Caco-2 (cell line): ENCODE measurements around the gene NAPA. TPM values are rescaled to one million over a fixed set of nuclear protein-coding genes. Genes with fewer than 3 reads are reported as not detected.

ENCODE experiments used
- BruUV-seq: library from RNA; stranded (reverse); fragments of 400-500 nt; replicated peaks from 2 replicates; lab custom pipeline; 2021; lab: Mats Ljungman, UMichigan
- CTCF ChIA-PET: fragments of 300-600 bp; sonication (Branson Sonifier 250); formaldehyde crosslinking; loops from one replicate; lab custom pipeline; 2022; ENCODE audit warnings: antibody characterized with exemption; lab: Charles Lee
- POLR2A ChIA-PET: fragments of 300-600 bp; sonication (Branson Sonifier 250); formaldehyde crosslinking; loops from one replicate; lab custom pipeline; 2022; ENCODE audit warnings: antibody characterized with exemption; lab: Charles Lee
- DNase-seq, 2 experiments: peaks; one replicate each; pipeline versions ENCODE4 v3.0.0 to v3.0.0-alpha.2; 2020 to 2022
- H3K27me3 ChIP-seq: replicated peaks from 2 replicates; pipeline ENCODE4 v1.6.0; 2011; ENCODE audit warnings: low read length; ENCODE audit not compliant: control insufficient read depth, insufficient read depth
- H3K36me3 ChIP-seq: 2 replicates; pipeline ENCODE4 v1.5.1; 2011; ENCODE audit warnings: low read length; ENCODE audit not compliant: control insufficient read depth, insufficient read depth
- H3K4me1 ChIP-seq: fragments of 250-450 bp; sonication (Bioruptor Pico); 2 replicates; pipeline ENCODE4 v1.5.1; 2020; ENCODE audit warnings: mild to moderate bottlenecking
- H3K4me3 ChIP-seq: 2 replicates; pipeline ENCODE4 v1.5.1; 2011; ENCODE audit warnings: low read depth, mild to moderate bottlenecking, control low read depth, low read length
- H3K9me3 ChIP-seq: fragments of 250-450 bp; sonication (Bioruptor Pico); 2 replicates; pipeline ENCODE4 v1.5.1; 2020; ENCODE audit warnings: mild to moderate bottlenecking, moderate library complexity
- H3K27ac Mint-ChIP-seq: one replicate; pipeline ENCODE4 v1.8.0; 2022; ENCODE audit warnings: mixed read lengths; ENCODE audit not compliant: unreplicated experiment
- H3K27me3 Mint-ChIP-seq: one replicate; pipeline ENCODE4 v1.8.0; 2022; ENCODE audit warnings: mixed read lengths; ENCODE audit not compliant: insufficient read depth, unreplicated experiment
- H3K36me3 Mint-ChIP-seq: one replicate; pipeline ENCODE4 v1.8.0; 2022; ENCODE audit warnings: mild to moderate bottlenecking, mixed read lengths; ENCODE audit not compliant: insufficient read depth, unreplicated experiment
- H3K4me1 Mint-ChIP-seq: one replicate; pipeline ENCODE4 v1.8.0; 2022; ENCODE audit warnings: low read depth, mixed read lengths; ENCODE audit not compliant: unreplicated experiment
- H3K4me3 Mint-ChIP-seq: one replicate; pipeline ENCODE4 v1.8.0; 2022; ENCODE audit warnings: mild to moderate bottlenecking, moderate library complexity, mixed read lengths; ENCODE audit not compliant: unreplicated experiment
- H3K9me3 Mint-ChIP-seq: one replicate; pipeline ENCODE4 v1.8.0; 2022; ENCODE audit warnings: mixed read lengths; ENCODE audit not compliant: unreplicated experiment
- intact Hi-C: fragments of 100-400 bp; cut with micrococcal nuclease; formaldehyde crosslinking; loops from one replicate; pipeline ENCODE4 v1.10.0; 2022; ENCODE audit not compliant: unreplicated experiment
- total RNA-seq: library from RNA; stranded (reverse); gene quantifications from 2 replicates; pipeline ENCODE4 v1.2.3, GENCODE V29; 2022
- TF ChIP-seq, protein P1 (sequence below), 2 experiments: fragments of 200-600 bp in 1 of 2; IDR thresholded peaks; 1 replicate in 1 of 2; 2 replicates in 1 of 2; pipeline versions ENCODE4 v1.5.1 to v1.8.0; 2011 to 2022; ENCODE audit warnings: antibody characterized with exemption in 1 of 2, control low read depth in 1 of 2, inconsistent platforms in 1 of 2, low read depth in 1 of 2, low read length in 1 of 2, mild to moderate bottlenecking in 1 of 2, moderate library complexity in 1 of 2; ENCODE audit not compliant: insufficient read depth in 1 of 2, severe bottlenecking in 1 of 2, unreplicated experiment in 1 of 2

Gene NAPA
- total RNA-seq, 1 experiment from 2014 or later: 149 TPM

DNA sequence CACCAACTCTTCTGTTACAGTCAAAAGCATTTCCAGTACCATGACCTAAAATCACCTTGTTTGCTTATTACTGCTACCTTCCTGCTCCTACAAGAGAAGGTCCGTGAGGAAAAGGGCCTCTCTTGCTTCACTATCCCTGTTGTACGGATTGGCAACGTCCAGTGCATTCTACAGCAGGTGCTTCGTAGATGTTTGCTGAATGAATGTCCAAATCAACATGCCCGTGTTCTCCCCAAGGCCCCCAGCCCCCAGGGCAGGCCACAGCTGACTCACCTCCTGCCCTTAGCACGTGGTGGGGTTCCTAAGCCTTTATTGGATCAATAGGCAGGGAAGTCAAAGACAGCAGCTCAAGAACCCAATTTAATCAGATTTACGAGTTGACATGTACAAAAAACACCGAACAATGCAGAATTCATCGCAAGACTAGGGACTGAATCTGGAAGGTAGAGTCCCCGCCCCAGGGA lies 5.5 kb upstream of the NAPA start:
- H3K9me3 ChIP-seq: no peaks in the 10 kb centered on the region
- no peaks in the 10 kb centered on the region for H3K27me3 ChIP-seq
- BruUV-seq: no TSS peak
- peaks cover 2% of the 10 kb centered on the region for H3K36me3 Mint-ChIP-seq
- H3K4me1 ChIP-seq: 0 out of 2 replicates have a peak, but pooled peaks cover 3% of the 10 kb centered on the region
- H3K4me3 ChIP-seq: no peak overlapping the region
- DNase-seq: no peak
- H3K36me3 ChIP-seq: no peaks in the 10 kb centered on the region
- H3K27ac Mint-ChIP-seq: no peak overlapping the region
- H3K4me1 Mint-ChIP-seq: peaks cover 6% of the 10 kb centered on the region
- H3K4me3 Mint-ChIP-seq: no peak overlapping the region
- POLR2A ChIA-PET: interaction anchor here (0.6 kb wide), 1 partner anchor 8 kb away, joined by 8 read pairs; no protein-coding TSS in a partner anchor
- intact Hi-C loops: no loop called here
- no peaks in the 10 kb centered on the region for H3K9me3 Mint-ChIP-seq
- TF ChIP-seq, protein P1, sequence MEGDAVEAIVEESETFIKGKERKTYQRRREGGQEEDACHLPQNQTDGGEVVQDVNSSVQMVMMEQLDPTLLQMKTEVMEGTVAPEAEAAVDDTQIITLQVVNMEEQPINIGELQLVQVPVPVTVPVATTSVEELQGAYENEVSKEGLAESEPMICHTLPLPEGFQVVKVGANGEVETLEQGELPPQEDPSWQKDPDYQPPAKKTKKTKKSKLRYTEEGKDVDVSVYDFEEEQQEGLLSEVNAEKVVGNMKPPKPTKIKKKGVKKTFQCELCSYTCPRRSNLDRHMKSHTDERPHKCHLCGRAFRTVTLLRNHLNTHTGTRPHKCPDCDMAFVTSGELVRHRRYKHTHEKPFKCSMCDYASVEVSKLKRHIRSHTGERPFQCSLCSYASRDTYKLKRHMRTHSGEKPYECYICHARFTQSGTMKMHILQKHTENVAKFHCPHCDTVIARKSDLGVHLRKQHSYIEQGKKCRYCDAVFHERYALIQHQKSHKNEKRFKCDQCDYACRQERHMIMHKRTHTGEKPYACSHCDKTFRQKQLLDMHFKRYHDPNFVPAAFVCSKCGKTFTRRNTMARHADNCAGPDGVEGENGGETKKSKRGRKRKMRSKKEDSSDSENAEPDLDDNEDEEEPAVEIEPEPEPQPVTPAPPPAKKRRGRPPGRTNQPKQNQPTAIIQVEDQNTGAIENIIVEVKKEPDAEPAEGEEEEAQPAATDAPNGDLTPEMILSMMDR (IDR thresholded peaks at IDR 0.05; ENCODE audit: insufficient read depth in 1 of 2, low read depth in 1 of 2, low read length in 1 of 2, severe bottlenecking in 1 of 2, unreplicated experiment in 1 of 2): no peak
- CTCF ChIA-PET: interaction anchor here (0.9 to 1.5 kb wide), 3 partner anchors 9 to 90 kb away, joined by 3 to 6 read pairs (median 4); no protein-coding TSS in a partner anchor
- H3K27me3 Mint-ChIP-seq: no peaks in the 10 kb centered on the region

DNA sequence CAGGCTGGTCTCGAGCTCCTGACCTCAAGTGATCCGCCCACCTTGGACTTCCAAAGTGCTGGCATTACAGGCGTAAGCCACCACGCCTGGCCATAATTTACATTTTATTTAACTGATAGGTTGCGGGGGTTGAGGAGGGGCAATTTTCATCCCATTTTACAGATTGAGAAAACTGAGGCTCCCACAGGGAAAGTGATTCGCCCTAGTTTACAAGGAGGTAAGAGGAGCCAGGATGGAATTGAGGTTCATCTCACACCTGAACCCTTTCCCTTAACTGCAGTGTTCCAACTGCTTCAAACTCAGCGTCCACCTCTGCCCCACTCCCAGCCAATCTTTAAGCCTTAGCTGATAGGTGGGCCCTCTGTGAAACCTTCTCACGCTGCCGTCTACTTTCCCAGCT lies 4.0 kb upstream of the NAPA start:
- Histone ChIP-seq H3K9me3 (no peaks in the 10 kb centered on the region), H3K4me3 (no peak overlapping the region), H3K4me1 (0 out of 2 replicates have a peak, but pooled peaks cover 3% of the 10 kb centered on the region), H3K36me3 (no peaks in the 10 kb centered on the region), H3K27me3 (no peaks in the 10 kb centered on the region)
- H3K27me3 Mint-ChIP-seq: no peaks in the 10 kb centered on the region
- no TSS peak for BruUV-seq
- intact Hi-C loops: no loop called here
- no peak overlapping the region for H3K27ac Mint-ChIP-seq
- ChIA-PET CTCF (interaction anchor here (1.6 kb wide), 1 partner anchor 82 kb away, joined by 5 read pairs; no protein-coding TSS in a partner anchor), POLR2A (no interaction called here)
- H3K36me3 Mint-ChIP-seq: peaks cover 15% of the 10 kb centered on the region
- no peaks in the 10 kb centered on the region for H3K9me3 Mint-ChIP-seq
- peaks cover 16% of the 10 kb centered on the region for H3K4me1 Mint-ChIP-seq
- no peak for DNase-seq
- H3K4me3 Mint-ChIP-seq: no peak overlapping the region
- TF ChIP-seq, protein P1 (IDR thresholded peaks at IDR 0.05; ENCODE audit: insufficient read depth in 1 of 2, low read depth in 1 of 2, low read length in 1 of 2, severe bottlenecking in 1 of 2, unreplicated experiment in 1 of 2): no peak

DNA sequence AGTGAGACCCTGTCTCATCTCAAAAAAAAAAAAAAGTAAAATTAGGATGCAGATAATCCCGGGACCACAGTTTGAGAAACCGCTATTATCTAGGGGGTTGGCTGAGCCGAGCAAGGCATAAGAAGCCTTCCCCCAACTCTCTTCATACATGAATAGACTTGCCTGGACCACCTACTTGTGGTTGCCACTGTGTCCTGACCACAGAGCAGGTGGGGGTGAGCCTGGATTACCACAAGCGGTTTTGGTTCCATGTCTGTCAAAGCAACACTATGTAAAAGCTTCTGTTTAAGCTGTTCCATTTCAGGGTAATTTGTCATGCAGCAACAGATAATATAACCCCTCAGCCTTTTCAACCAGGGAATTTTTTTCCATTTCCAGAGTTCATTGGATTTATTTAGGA lies 3.3 kb upstream of the NAPA start:
- H3K27me3 ChIP-seq: no peaks in the 10 kb centered on the region
- ChIA-PET POLR2A (no interaction called here), CTCF (interaction anchor here (1.6 kb wide), 1 partner anchor 81 kb away, joined by 5 read pairs; no protein-coding TSS in a partner anchor)
- no peak overlapping the region for H3K4me3 Mint-ChIP-seq
- H3K4me3 ChIP-seq: no peak overlapping the region
- peaks cover 6% of the 10 kb centered on the region for H3K4me1 ChIP-seq
- H3K36me3 ChIP-seq: no peaks in the 10 kb centered on the region
- no TSS peak for BruUV-seq
- intact Hi-C loops: no loop called here
- H3K27me3 Mint-ChIP-seq: no peaks in the 10 kb centered on the region
- peaks cover 15% of the 10 kb centered on the region for H3K36me3 Mint-ChIP-seq
- H3K27ac Mint-ChIP-seq: no peak overlapping the region
- DNase-seq: no peak
- H3K9me3 ChIP-seq: no peaks in the 10 kb centered on the region
- TF ChIP-seq, protein P1 (IDR thresholded peaks at IDR 0.05; ENCODE audit: insufficient read depth in 1 of 2, low read depth in 1 of 2, low read length in 1 of 2, severe bottlenecking in 1 of 2, unreplicated experiment in 1 of 2): no peak
- peaks cover 23% of the 10 kb centered on the region for H3K4me1 Mint-ChIP-seq
- no peaks in the 10 kb centered on the region for H3K9me3 Mint-ChIP-seq
